Keratinocyte (primary cell): ENCODE measurements around the gene ADGRD1. TPM values are rescaled to one million over a fixed set of nuclear protein-coding genes. Genes with fewer than 3 reads are reported as not detected.

Source experiments
- DNase-seq: peaks from one replicate; pipeline ENCODE4 v3.0.0-alpha.2; 2011; ENCODE audit warnings: low read depth, missing footprints, low spot score
- FAIRE-seq: peaks from 2 replicates; lab custom pipeline; 2011; peaks lifted over from hg19 to GRCh38; lab: Jason Lieb, UNC
- H2AFZ ChIP-seq: 2 replicates; pipeline ENCODE4 v1.6.0; 2012; ENCODE audit warnings: low read length, control low read depth, inconsistent platforms; ENCODE audit not compliant: control insufficient read depth
- H3K27ac ChIP-seq: 2 replicates; pipeline ENCODE4 v1.5.1; 2011; ENCODE audit warnings: low read length; ENCODE audit not compliant: control insufficient read depth, insufficient read depth
- H3K27me3 ChIP-seq: 3 replicates; pipeline ENCODE4 v1.6.0; 2011; ENCODE audit warnings: low read length; ENCODE audit not compliant: control insufficient read depth, insufficient read depth; ENCODE audit errors: extremely low read depth
- H3K36me3 ChIP-seq, 2 experiments: 2 replicates in 1 of 2; 3 replicates in 1 of 2; pipeline ENCODE4 v1.5.1; 2011; ENCODE audit warnings: low read length in 2 of 2, mild to moderate bottlenecking in 1 of 2; ENCODE audit not compliant: control insufficient read depth in 2 of 2, insufficient read depth in 2 of 2; ENCODE audit errors: extremely low read depth in 1 of 2
- H3K4me1 ChIP-seq: 3 replicates; pipeline ENCODE4 v1.5.1; 2011; ENCODE audit warnings: low read length; ENCODE audit not compliant: control insufficient read depth, insufficient read depth; ENCODE audit errors: extremely low read depth
- H3K4me2 ChIP-seq: 3 replicates; pipeline ENCODE4 v1.6.0; 2011; ENCODE audit warnings: low read depth, low read length; ENCODE audit not compliant: control insufficient read depth, insufficient read depth; ENCODE audit errors: extremely low read depth
- H3K4me3 ChIP-seq, 3 experiments: fragments of 200-600 bp in 1 of 3; sonication (generic) in 1 of 3; 2 replicates in 2 of 3; 3 replicates in 1 of 3; pipeline ENCODE4 v1.5.1; 2011 to 2016; ENCODE audit warnings: low read length in 3 of 3, mild to moderate bottlenecking in 3 of 3, control low read depth in 2 of 3, inconsistent platforms in 1 of 3, low read depth in 1 of 3, mixed read lengths in 1 of 3, mixed run types in 1 of 3, moderate library complexity in 1 of 3; ENCODE audit not compliant: control insufficient read depth in 2 of 3, insufficient read depth in 2 of 3; ENCODE audit errors: extremely low read depth in 1 of 3
- H3K79me2 ChIP-seq: 2 replicates; pipeline ENCODE4 v1.6.0; 2012; ENCODE audit warnings: low read length; ENCODE audit not compliant: control insufficient read depth, insufficient read depth
- H3K9ac ChIP-seq: 3 replicates; pipeline ENCODE4 v1.6.0; 2011; ENCODE audit warnings: low read length; ENCODE audit not compliant: control insufficient read depth, insufficient read depth; ENCODE audit errors: extremely low read depth
- H3K9me1 ChIP-seq: 3 replicates; pipeline ENCODE4 v1.6.0; 2011; ENCODE audit warnings: low read length; ENCODE audit not compliant: control insufficient read depth, insufficient read depth; ENCODE audit errors: extremely low read depth
- H3K9me3 ChIP-seq: 2 replicates; pipeline ENCODE4 v1.5.1; 2012; ENCODE audit warnings: low read depth, low read length; ENCODE audit not compliant: control insufficient read depth
- H4K20me1 ChIP-seq: 3 replicates; pipeline ENCODE4 v1.6.0; 2011; ENCODE audit warnings: low read length; ENCODE audit not compliant: control insufficient read depth, insufficient read depth; ENCODE audit errors: extremely low read depth
- EZH2 ChIP-seq: IDR thresholded peaks from one replicate; pipeline ENCODE4 v1.6.1; 2012; ENCODE audit warnings: inconsistent platforms, mild to moderate bottlenecking, low read length, moderate library complexity
- dilution Hi-C: fragments of 300-500 bp; cut with MboI; formaldehyde crosslinking; loops from one replicate; pipeline ENCODE4 v1.7.0; 2020; ENCODE audit warnings: low sequenced_read_pairs; ENCODE audit not compliant: extremely low pct_ligation_motif_present
- polyA plus RNA-seq, 5 experiments: library from polyadenylated mRNA; depleted of rRNA in 3 of 5; stranded (reverse) in 3 of 5; stranded (forward) in 1 of 5; unstranded in 1 of 5; fragments of >200 nt; gene quantifications; 1 replicate in 1 of 5; 2 replicates in 3 of 5; 3 replicates in 1 of 5; pipeline versions ENCODE4 v1.2.1 to v1.2.3, GENCODE V29; 2011 to 2012; ENCODE audit warnings: missing spikeins in 2 of 5, low read depth in 1 of 5, low replicate concordance in 1 of 5
- TF ChIP-seq, protein P1 (sequence below), 3 experiments: IDR thresholded peaks in 1 of 3; conservative IDR thresholded peaks in 1 of 3; optimal IDR thresholded peaks in 1 of 3; 2 replicates in 2 of 3; 3 replicates in 1 of 3; pipeline versions ENCODE3 to v1.5.1; 2011; ENCODE audit warnings: low read length in 3 of 3, mild to moderate bottlenecking in 3 of 3, moderate library complexity in 2 of 3, control low read depth in 1 of 3, inconsistent platforms in 1 of 3; ENCODE audit not compliant: insufficient read depth in 2 of 3; ENCODE audit errors: extremely low read depth in 1 of 3

ADGRD1 gene
- polyA plus RNA-seq, 1 donor (not counting 4 experiments of a cell fraction or from before 2014, with no cell fraction given), result not detected

DNA sequence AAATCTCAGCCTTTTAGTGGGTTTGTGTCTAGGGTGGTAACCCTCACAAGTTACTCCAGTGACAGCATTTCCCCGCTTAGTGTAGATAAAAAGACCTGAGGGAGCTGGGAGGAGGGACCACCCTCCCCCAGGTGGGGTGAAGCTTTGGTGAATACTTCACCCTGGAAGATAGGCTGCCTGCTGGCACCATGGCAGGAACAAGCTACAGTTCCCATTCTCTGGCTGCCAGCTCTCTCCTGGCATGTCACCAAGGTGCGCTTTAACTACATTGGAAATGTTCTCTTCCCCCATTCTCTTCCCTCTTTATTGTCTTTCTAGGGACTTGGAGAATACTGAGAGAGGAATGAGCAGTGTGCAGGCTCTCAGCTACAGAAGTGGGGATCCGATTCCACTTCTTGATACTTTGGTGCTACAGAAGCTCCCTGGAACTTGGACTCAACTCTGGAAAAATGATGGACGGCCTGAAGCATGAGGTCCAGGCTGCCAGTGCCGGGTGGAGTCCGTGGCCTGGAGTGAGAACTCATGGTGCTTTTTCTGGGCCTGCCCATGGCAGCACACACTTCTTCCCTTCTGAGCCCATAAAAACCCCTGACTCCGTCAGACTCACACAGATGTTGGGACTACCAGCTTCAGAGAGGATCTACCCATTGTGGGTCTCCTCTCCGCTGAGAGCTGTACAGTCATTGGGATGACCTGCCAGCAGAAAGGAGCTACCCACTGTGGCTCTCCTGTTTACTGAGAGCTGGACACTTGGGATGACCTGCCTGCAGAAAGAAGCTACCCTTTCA, 198.0 kb downstream of the ADGRD1 start:
- dilution Hi-C loops, result no loop called here
- H3K36me3 ChIP-seq, result no peaks in the 10 kb centered on the region
- H3K27ac ChIP-seq, result no peak overlapping the region
- H3K4me2 ChIP-seq, result no peak overlapping the region
- no peaks in the 10 kb centered on the region for H3K9me3 ChIP-seq
- H4K20me1 ChIP-seq, result no peaks in the 10 kb centered on the region
- no peaks in the 10 kb centered on the region for H3K9me1 ChIP-seq
- H3K27me3 ChIP-seq, result no peaks in the 10 kb centered on the region
- no peaks in the 10 kb centered on the region for H3K79me2 ChIP-seq
- H3K4me1 ChIP-seq, result no peaks in the 10 kb centered on the region
- H2AFZ ChIP-seq, result no peak overlapping the region
- TF ChIP-seq, protein P1, sequence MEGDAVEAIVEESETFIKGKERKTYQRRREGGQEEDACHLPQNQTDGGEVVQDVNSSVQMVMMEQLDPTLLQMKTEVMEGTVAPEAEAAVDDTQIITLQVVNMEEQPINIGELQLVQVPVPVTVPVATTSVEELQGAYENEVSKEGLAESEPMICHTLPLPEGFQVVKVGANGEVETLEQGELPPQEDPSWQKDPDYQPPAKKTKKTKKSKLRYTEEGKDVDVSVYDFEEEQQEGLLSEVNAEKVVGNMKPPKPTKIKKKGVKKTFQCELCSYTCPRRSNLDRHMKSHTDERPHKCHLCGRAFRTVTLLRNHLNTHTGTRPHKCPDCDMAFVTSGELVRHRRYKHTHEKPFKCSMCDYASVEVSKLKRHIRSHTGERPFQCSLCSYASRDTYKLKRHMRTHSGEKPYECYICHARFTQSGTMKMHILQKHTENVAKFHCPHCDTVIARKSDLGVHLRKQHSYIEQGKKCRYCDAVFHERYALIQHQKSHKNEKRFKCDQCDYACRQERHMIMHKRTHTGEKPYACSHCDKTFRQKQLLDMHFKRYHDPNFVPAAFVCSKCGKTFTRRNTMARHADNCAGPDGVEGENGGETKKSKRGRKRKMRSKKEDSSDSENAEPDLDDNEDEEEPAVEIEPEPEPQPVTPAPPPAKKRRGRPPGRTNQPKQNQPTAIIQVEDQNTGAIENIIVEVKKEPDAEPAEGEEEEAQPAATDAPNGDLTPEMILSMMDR (optimal IDR thresholded peaks at IDR 0.05 in 1 of 3, IDR thresholded peaks at IDR 0.05 in 1 of 3, conservative IDR thresholded peaks at IDR 0.05 in 1 of 3; ENCODE audit: extremely low read depth in 1 of 3, insufficient read depth in 2 of 3, low read length in 3 of 3), result no peak
- TF ChIP-seq EZH2, result no peak
- FAIRE-seq, result no peak
- no peak overlapping the region for H3K9ac ChIP-seq
- no peak overlapping the region for H3K4me3 ChIP-seq
- DNase-seq, result no peak

DNA sequence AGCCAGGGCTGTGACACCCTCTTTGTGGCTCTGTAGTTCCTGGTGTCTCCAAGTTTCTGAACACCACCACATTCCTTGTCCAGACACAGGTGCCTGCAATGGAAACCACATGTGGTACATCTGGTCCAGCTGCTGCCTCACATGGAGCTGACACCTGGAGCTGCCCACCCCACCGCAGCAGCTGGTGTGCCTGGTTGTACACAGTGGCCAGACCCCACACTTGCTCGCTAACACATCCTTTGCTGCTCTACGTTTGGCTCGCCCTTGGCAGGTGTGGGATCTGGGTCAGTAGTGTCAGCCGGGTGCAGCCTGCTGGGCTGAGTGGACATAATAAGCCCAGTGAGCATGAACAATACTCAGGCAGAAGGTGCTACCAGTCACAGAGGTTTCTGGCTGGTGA, 198.9 kb downstream of the ADGRD1 start:
- Histone ChIP-seq H3K79me2 (no peaks in the 10 kb centered on the region), H4K20me1 (no peaks in the 10 kb centered on the region), H2AFZ (no peak overlapping the region), H3K4me1 (no peaks in the 10 kb centered on the region), H3K36me3 (no peaks in the 10 kb centered on the region), H3K4me3 (no peak overlapping the region), H3K9me1 (no peaks in the 10 kb centered on the region), H3K9ac (no peak overlapping the region), H3K9me3 (no peaks in the 10 kb centered on the region), H3K27ac (no peak overlapping the region), H3K27me3 (no peaks in the 10 kb centered on the region), H3K4me2 (no peak overlapping the region)
- dilution Hi-C loops, result no loop called here
- TF ChIP-seq EZH2, result no peak
- TF ChIP-seq, protein P1 (optimal IDR thresholded peaks at IDR 0.05 in 1 of 3, IDR thresholded peaks at IDR 0.05 in 1 of 3, conservative IDR thresholded peaks at IDR 0.05 in 1 of 3; ENCODE audit: extremely low read depth in 1 of 3, insufficient read depth in 2 of 3, low read length in 3 of 3), result no peak
- no peak for DNase-seq
- FAIRE-seq, result no peak
